Small intestine (tissue), 7 donors: ENCODE measurements around the gene MEGF11. TPM values are rescaled to one million over a fixed set of nuclear protein-coding genes. Genes with fewer than 3 reads are reported as not detected.

ENCODE experiments used
- DNase-seq, 2 donors: peaks; one replicate each; pipeline versions ENCODE4 v3.0.0 to v3.0.0-alpha.2; 2013
- FAIRE-seq: peaks from 2 replicates; lab custom pipeline; 2012; peaks lifted over from hg19 to GRCh38; lab: Jason Lieb, UNC
- H3K27ac ChIP-seq, 3 donors: one replicate each; pipeline ENCODE4 v1.5.1; 2013; ENCODE audit warnings: low read length in 2 of 3, mild to moderate bottlenecking in 2 of 3, control low read depth in 1 of 3, inconsistent platforms in 1 of 3, low read depth in 1 of 3, moderate library complexity in 1 of 3
- H3K27me3 ChIP-seq, 3 donors: one replicate each; pipeline ENCODE4 v1.6.1; 2013; ENCODE audit warnings: low read length in 3 of 3, inconsistent platforms in 1 of 3; ENCODE audit not compliant: control insufficient read depth in 3 of 3, insufficient read depth in 3 of 3
- H3K36me3 ChIP-seq, 3 donors: one replicate each; pipeline ENCODE4 v1.6.1; 2013; ENCODE audit warnings: low read length in 3 of 3, inconsistent platforms in 1 of 3, low read depth in 1 of 3, mild to moderate bottlenecking in 1 of 3, moderate library complexity in 1 of 3; ENCODE audit not compliant: control insufficient read depth in 3 of 3, insufficient read depth in 2 of 3
- H3K4me1 ChIP-seq, 3 donors: one replicate each; pipeline ENCODE4 v1.6.1; 2013; ENCODE audit warnings: low read length in 2 of 3, inconsistent platforms in 1 of 3, low read depth in 1 of 3, mild to moderate bottlenecking in 1 of 3, moderate library complexity in 1 of 3; ENCODE audit not compliant: control insufficient read depth in 3 of 3, insufficient read depth in 2 of 3
- H3K4me3 ChIP-seq, 3 donors: one replicate each; pipeline ENCODE4 v1.5.1; 2013; ENCODE audit warnings: low read length in 3 of 3, control low read depth in 1 of 3, inconsistent platforms in 1 of 3, low read depth in 1 of 3, mild to moderate bottlenecking in 1 of 3, moderate library complexity in 1 of 3
- H3K9me3 ChIP-seq, 2 donors: one replicate each; pipeline ENCODE4 v1.6.1; 2013; ENCODE audit warnings: low read depth in 1 of 2, low read length in 1 of 2; ENCODE audit not compliant: control insufficient read depth in 2 of 2, insufficient read depth in 1 of 2
- WGBS, 3 donors: extraction: QIAGEN DNeasy Blood & Tissue Kit; methylation state at CpG; one replicate each; pipeline ENCODE4 v1.1.7; 2013; 5-methylcytosine and 5-hydroxymethylcytosine counted together
- polyA plus RNA-seq, 4 donors: library from polyadenylated mRNA; stranded (reverse) in 3 of 4; unstranded in 1 of 4; fragments of 200-250 nt in 3 of 4; fragments of 120-200 nt in 1 of 4; gene quantifications; one replicate each; pipeline versions ENCODE4 v1.2.1 to v1.2.3, GENCODE V29; 2013
- donor health status: healthy with polysubstance abuse.
- donor health status: control.
- donor health status: control.
- donor health status: Bipolar disorder and iron deficiency.
- donor health status: healthy.

MEGF11 gene
- polyA plus RNA-seq, 4 donors = 0.24 to 0.41 TPM; not detected in 2

- 70 to 87% (median 86%) methylated on average over 9 of the region's 9 CpGs for WGBS, 3 donors
- Histone ChIP-seq H3K9me3 (no peaks in the 10 kb centered on the region), H3K36me3 (no peaks in the 10 kb centered on the region), H3K27ac (peak overlapping the region in 1 of 3 donors; percentile 82), H3K4me3 (no peak overlapping the region), H3K27me3 (peaks cover 0 to 17% (median 12%) of the 10 kb centered on the region in 3 donors), H3K4me1 (peaks cover 0 to 54% (median 0%) of the 10 kb centered on the region in 3 donors)
- peak; percentile 16 to 61 for DNase-seq
- no peak for FAIRE-seq
These were observed 13.2 kb downstream of the MEGF11 start for GRCh38 chr15:66240240-66240794.

DNA sequence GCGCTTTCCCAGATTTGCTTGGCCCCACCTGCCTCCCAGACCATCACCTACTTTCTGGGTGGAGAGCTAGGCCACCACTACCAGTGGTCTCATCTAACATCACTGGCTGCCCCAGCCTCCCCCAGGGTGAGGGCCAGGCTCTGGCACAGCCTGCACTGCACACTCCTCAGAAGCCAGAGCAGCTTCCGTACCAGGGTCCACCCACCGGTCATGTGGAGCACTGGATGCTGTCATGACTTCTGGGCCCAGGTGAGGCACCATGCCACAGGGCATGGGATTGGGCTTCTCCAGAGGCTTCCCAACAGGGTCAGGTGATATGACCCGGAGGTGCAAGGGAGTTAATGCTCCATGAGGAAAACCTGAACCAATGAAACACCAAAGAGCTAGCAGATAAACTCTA lies 14.0 kb downstream of the MEGF11 start:
- no peak for FAIRE-seq
- Histone ChIP-seq H3K4me3 (no peak overlapping the region), H3K27me3 (peaks cover 0 to 17% (median 12%) of the 10 kb centered on the region in 3 donors), H3K36me3 (no peaks in the 10 kb centered on the region), H3K4me1 (peaks cover 0 to 54% (median 0%) of the 10 kb centered on the region in 3 donors), H3K27ac (peak overlapping the region in 1 of 3 donors; percentile 82), H3K9me3 (no peaks in the 10 kb centered on the region)
- DNase-seq = no peak
- WGBS, 3 donors = 94 to 97% (median 94%) methylated on average over 4 of the region's 4 CpGs

DNA sequence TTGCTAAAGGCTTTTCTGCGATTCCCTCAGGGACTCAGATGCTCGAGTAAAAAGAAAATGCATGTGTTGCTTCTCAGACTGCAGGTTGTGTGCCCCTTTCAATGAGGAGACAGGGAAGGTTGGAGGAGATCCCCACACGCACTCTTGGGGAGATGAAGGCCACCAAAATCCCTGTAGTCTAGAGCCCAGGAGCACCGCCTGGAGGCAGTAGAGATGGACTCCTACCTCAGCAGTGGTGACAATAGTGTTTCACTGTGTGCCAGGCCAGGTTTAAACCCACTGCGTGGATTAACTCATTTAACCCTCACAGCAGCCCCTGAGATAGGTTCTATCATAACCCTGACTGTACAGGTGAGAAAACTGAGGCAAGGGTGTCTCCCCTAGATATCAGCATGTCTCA lies 15.2 kb downstream of the MEGF11 start:
- Histone ChIP-seq H3K4me1 (peaks cover 0 to 51% (median 0%) of the 10 kb centered on the region in 3 donors), H3K4me3 (no peak overlapping the region), H3K27ac (no peak overlapping the region), H3K9me3 (no peaks in the 10 kb centered on the region), H3K36me3 (no peaks in the 10 kb centered on the region), H3K27me3 (peaks cover 0 to 12% (median 8%) of the 10 kb centered on the region in 3 donors)
- 89 to 95% (median 90%) methylated on average over 5 of the region's 5 CpGs for WGBS, 3 donors
- FAIRE-seq (no peak), DNase-seq (no peak)

DNA sequence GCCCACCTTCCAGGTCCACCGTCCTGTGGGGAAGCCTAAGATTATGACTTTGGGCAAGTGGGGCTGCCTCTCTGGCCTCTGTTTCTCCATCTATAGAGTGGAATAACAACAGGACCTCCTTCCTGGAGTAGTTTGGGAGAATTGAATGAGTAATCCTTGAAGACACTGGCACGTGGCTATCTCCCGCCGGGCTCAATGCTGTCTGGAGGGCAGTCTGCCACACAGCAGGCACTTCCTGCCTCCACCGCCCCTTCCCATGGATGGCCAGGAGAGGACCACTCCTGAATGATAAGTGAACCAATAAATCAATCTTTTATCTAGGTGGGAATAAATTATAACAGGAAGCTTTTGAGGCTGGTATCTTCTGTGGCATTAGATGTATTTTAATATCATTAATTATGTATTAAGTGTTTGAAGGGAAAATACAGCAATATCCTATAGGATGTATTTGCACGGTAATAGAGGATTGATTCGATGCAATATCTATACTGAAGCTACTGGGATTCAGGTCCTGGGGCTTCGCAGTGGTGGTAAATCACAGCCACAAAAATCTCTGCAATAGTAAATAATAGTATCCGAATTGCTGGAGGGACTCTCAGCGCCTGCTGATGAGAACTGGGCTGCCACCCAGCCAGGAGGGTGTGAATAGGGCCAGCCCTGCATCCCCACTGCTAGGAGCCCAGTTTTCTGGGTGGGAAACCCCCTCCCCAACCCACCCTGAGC lies 15.9 kb downstream of the MEGF11 start:
- DNase-seq (no peak), FAIRE-seq (no peak)
- H3K9me3 ChIP-seq = no peaks in the 10 kb centered on the region
- no peaks in the 10 kb centered on the region for H3K36me3 ChIP-seq
- H3K4me3 ChIP-seq = no peak overlapping the region
- peaks cover 0 to 51% (median 0%) of the 10 kb centered on the region in 3 donors for H3K4me1 ChIP-seq
- WGBS, 3 donors = 68 to 69% (median 69%) methylated on average over 10 of the region's 10 CpGs
- H3K27me3 ChIP-seq = peaks cover 0 to 12% (median 10%) of the 10 kb centered on the region in 3 donors
- H3K27ac ChIP-seq = peak overlapping the region in 1 of 3 donors; percentile 91

DNA sequence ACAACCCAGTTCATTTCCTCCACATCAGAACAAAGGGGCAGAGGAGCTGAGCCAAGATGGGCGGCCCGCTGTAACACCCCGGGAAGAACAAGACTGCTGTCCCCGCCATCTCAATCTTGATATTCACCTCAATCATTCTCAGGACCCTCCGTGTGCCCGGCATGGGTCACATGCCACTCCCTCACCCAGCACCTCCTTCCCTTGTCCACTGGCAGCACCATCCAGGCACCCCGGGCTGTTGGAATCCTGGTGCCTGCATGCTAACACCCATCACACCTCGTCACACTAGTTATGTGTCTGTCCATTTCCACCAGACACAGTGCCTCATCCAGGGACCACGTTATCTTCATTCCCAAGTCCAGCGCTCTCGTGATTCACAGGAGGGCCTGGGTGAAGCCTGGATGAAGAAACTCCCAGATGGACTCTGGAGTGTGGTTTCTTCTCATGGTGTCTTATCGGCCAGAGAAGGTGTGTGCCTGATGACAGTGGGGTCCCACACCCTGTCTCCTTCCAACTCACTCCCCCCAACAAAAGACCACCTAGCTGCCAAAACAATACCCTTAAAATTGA lies 16.7 kb downstream of the MEGF11 start:
- no peak for FAIRE-seq
- DNase-seq = peak; percentile 11 to 85
- H3K27me3 ChIP-seq = peaks cover 0 to 12% (median 12%) of the 10 kb centered on the region in 3 donors
- no peaks in the 10 kb centered on the region for H3K36me3 ChIP-seq
- peak overlapping the region in 1 of 3 donors; percentile 91 for H3K27ac ChIP-seq
- no peaks in the 10 kb centered on the region for H3K9me3 ChIP-seq
- peaks cover 0 to 51% (median 0%) of the 10 kb centered on the region in 3 donors for H3K4me1 ChIP-seq
- WGBS, 3 donors = 46 to 59% (median 46%) methylated on average over 12 of the region's 12 CpGs
- no peak overlapping the region for H3K4me3 ChIP-seq

- FAIRE-seq = no peak
- no peak for DNase-seq
These were observed 17.7 kb downstream of the MEGF11 start for GRCh38 chr15:66235866-66236265.

DNA sequence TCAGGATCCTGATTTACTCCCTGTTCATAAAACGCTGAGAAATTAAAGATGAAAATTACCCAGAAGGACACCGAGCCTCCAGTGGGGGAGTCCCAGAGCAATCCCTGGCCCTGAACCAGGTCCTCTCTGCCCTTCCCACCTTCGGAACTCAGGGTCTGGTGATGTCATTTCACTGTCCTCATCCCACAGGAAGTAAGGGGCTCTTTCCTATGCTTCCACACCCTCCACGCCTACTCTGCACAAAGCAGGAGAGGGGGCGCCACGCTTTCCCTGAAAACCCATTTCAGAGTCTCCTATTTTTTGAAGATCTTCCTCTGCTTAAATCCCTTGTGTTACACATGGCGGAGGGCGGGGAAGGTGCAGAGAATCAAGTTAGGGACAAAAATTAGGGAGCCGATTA lies 18.8 kb downstream of the MEGF11 start:
- FAIRE-seq (no peak), DNase-seq (no peak)
- peaks cover 0 to 39% (median 0%) of the 10 kb centered on the region in 3 donors for H3K4me1 ChIP-seq
- H3K27ac ChIP-seq = no peak overlapping the region
- no peaks in the 10 kb centered on the region for H3K9me3 ChIP-seq
- H3K4me3 ChIP-seq = no peak overlapping the region
- no peaks in the 10 kb centered on the region for H3K36me3 ChIP-seq
- 62 to 67% (median 65%) methylated on average over 9 of the region's 9 CpGs for WGBS, 3 donors
- H3K27me3 ChIP-seq = peaks cover 0 to 22% (median 14%) of the 10 kb centered on the region in 3 donors

More at GRCh38 chr15:66235866-66236265, 17.7 kb downstream of the MEGF11 start:
- Histone ChIP-seq H3K4me3 (no peak overlapping the region), H3K27ac (no peak overlapping the region), H3K27me3 (peaks cover 0 to 19% (median 12%) of the 10 kb centered on the region in 3 donors), H3K9me3 (no peaks in the 10 kb centered on the region), H3K4me1 (peaks cover 0 to 48% (median 0%) of the 10 kb centered on the region in 3 donors), H3K36me3 (no peaks in the 10 kb centered on the region)
- WGBS, 3 donors = 41 to 67% (median 61%) methylated on average over 2 of the region's 2 CpGs
